ENCODE results near the gene ECE2.
"Not testable (repeated sequence)": the region's sequence is repeated elsewhere in the genome, so short reads cannot be mapped to it uniquely, and the experiment has no call there.

ECE2 gene

GRCh38 chr3:184336547-184337398 lies 61.0 kb downstream of the ECE2 start:
- DNase-seq (ENCODE audit: low spot score): peak; percentile 79

- DNase-seq (ENCODE audit: low spot score): peak; percentile 58
Observed at GRCh38 chr3:184337399-184337714, 61.5 kb downstream of the ECE2 start, which contains the start of gene FAM131A. FAM131A (plus strand) TSS chr3:184337600; CDS start chr3:184337631, 31 bp downstream.

GRCh38 chr3:184337981-184338380 lies 62.2 kb downstream of the ECE2 start:
- no peak for DNase-seq (ENCODE audit: low spot score)

GRCh38 chr3:184338511-184338945 lies 62.7 kb downstream of the ECE2 start:
- DNase-seq (ENCODE audit: low spot score): peak; percentile 90

- DNase-seq (ENCODE audit: low spot score): no peak
Observed at GRCh38 chr3:184339001-184339400, 63.2 kb downstream of the ECE2 start.

- DNase-seq (ENCODE audit: low spot score): not testable (repeated sequence)
Observed at GRCh38 chr3:184339451-184340135, 63.8 kb downstream of the ECE2 start.

- DNase-seq (ENCODE audit: low spot score): no peak
Observed at GRCh38 chr3:184341925-184342324, 66.1 kb downstream of the ECE2 start.
